DMS 273 treated with DMSO at 0.1 percent for 48 hours (cell line): ENCODE measurements around the gene MYO18B.

Experiments used
- DNase-seq: peaks from one replicate; lab custom pipeline; 2025; lab: John Stamatoyannopoulos, UW

The MYO18B gene

GRCh38 chr22:25714070-25714469 lies 27.9 kb upstream of the MYO18B start:
- no peak for DNase-seq

- DNase-seq = no peak
Observed at GRCh38 chr22:25714739-25715138, 27.2 kb upstream of the MYO18B start.

- DNase-seq = no peak
Observed at GRCh38 chr22:25716637-25717036, 25.4 kb upstream of the MYO18B start.

GRCh38 chr22:25718135-25718840 lies 23.7 kb upstream of the MYO18B start:
- no peak for DNase-seq

- no peak for DNase-seq
Observed at GRCh38 chr22:25722223-25722622, 19.8 kb upstream of the MYO18B start.

- DNase-seq = no peak
Observed at GRCh38 chr22:25722626-25723025, 19.4 kb upstream of the MYO18B start.

GRCh38 chr22:25726241-25726640 lies 15.7 kb upstream of the MYO18B start:
- DNase-seq = no peak

- DNase-seq = no peak
Observed at GRCh38 chr22:25728071-25728470, 13.9 kb upstream of the MYO18B start.

GRCh38 chr22:25729016-25729995 lies 12.7 kb upstream of the MYO18B start:
- no peak for DNase-seq

GRCh38 chr22:25735650-25736049 lies 6.3 kb upstream of the MYO18B start:
- DNase-seq = no peak

GRCh38 chr22:25736378-25737011 lies 5.5 kb upstream of the MYO18B start:
- DNase-seq = no peak

GRCh38 chr22:25739659-25740344 lies 2.2 kb upstream of the MYO18B start:
- DNase-seq = no peak

GRCh38 chr22:25742918-25743708 lies 1.1 kb downstream of the MYO18B start:
- no peak for DNase-seq

- DNase-seq = no peak
Observed at GRCh38 chr22:25744694-25745093, 2.7 kb downstream of the MYO18B start.

GRCh38 chr22:25745341-25746011 lies 3.5 kb downstream of the MYO18B start:
- DNase-seq = no peak

GRCh38 chr22:25746012-25746373 lies 4.0 kb downstream of the MYO18B start:
- no peak for DNase-seq

- no peak for DNase-seq
Observed at GRCh38 chr22:25747245-25747944, 5.4 kb downstream of the MYO18B start.

GRCh38 chr22:25748140-25748539 lies 6.2 kb downstream of the MYO18B start:
- DNase-seq = no peak

GRCh38 chr22:25748704-25749103 lies 6.7 kb downstream of the MYO18B start:
- no peak for DNase-seq
